SU-DHL-6 (cell line): ENCODE data around the gene FSTL4.

Experiments
- EZH2phosphoT487 ChIP-seq: fragments of 200-600 bp; sonication (generic), shearing (Covaris generic); conservative IDR thresholded peaks from 2 replicates; pipeline ENCODE4 v1.6.1; 2018; ENCODE audit warnings: mild to moderate bottlenecking, antibody characterized with exemption, low read length, moderate library complexity, mixed read lengths
- TF ChIP-seq, protein P1 (sequence below): fragments of 200-600 bp; sonication (generic); IDR thresholded peaks from one replicate; pipeline ENCODE4 v1.5.1; 2017; ENCODE audit warnings: antibody characterized with exemption, mild to moderate bottlenecking, low read length, moderate library complexity; ENCODE audit not compliant: insufficient read depth, poor library complexity, severe bottlenecking

DNA sequence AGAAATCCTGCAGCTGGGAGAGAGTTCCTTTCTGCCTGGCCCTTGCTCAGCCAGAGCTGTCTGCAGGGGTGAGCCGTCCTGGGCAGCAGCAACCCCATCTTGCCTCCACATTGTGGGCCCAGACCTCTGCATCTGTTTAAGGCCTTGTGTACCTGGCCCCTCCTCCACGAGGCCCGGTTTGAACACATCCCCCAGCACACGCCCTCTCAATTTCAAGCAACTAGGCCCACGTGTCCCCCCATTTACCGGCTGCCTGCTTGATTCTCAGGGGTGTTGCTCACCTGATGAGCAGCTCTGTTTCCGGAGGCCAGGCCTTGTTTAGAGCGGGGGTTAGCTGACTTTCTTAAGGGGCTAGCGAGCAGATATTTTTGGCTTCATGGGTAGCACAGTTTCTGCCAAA lies 378.7 kb downstream of the FSTL4 start:
- TF ChIP-seq, protein P1, sequence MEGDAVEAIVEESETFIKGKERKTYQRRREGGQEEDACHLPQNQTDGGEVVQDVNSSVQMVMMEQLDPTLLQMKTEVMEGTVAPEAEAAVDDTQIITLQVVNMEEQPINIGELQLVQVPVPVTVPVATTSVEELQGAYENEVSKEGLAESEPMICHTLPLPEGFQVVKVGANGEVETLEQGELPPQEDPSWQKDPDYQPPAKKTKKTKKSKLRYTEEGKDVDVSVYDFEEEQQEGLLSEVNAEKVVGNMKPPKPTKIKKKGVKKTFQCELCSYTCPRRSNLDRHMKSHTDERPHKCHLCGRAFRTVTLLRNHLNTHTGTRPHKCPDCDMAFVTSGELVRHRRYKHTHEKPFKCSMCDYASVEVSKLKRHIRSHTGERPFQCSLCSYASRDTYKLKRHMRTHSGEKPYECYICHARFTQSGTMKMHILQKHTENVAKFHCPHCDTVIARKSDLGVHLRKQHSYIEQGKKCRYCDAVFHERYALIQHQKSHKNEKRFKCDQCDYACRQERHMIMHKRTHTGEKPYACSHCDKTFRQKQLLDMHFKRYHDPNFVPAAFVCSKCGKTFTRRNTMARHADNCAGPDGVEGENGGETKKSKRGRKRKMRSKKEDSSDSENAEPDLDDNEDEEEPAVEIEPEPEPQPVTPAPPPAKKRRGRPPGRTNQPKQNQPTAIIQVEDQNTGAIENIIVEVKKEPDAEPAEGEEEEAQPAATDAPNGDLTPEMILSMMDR, result no peak
- no peak for TF ChIP-seq EZH2phosphoT487
